ENCODE results near the gene CDC42BPB.

GRCh38 chr14:102957222-102957621 is 100.1 kb downstream of the CDC42BPB start:
- no peak for TF ChIP-seq TBP (CRISPR knock-in tag; IDR thresholded peaks at IDR 0.05)
- no peak for TF ChIP-seq CREBL2 (CRISPR knock-in tag; IDR thresholded peaks at IDR 0.05; ENCODE audit: borderline replicate concordance)
- no peak for TF ChIP-seq ZNF567 (CRISPR knock-in tag; IDR thresholded peaks at IDR 0.05; ENCODE audit: borderline replicate concordance)
- TF ChIP-seq ZNF280B (CRISPR knock-in tag; IDR thresholded peaks at IDR 0.05; ENCODE audit: borderline replicate concordance), result no peak
- no peak for TF ChIP-seq MXD3 (CRISPR knock-in tag; IDR thresholded peaks at IDR 0.05)
- no peak for TF ChIP-seq NR3C1 (CRISPR knock-in tag; IDR thresholded peaks at IDR 0.05)
- TF ChIP-seq KDM5A (IDR thresholded peaks at IDR 0.05; ENCODE audit: borderline replicate concordance, low read length), result no peak
- no peak for TF ChIP-seq ZNF33B (CRISPR knock-in tag; IDR thresholded peaks at IDR 0.05)
